Kidney (tissue), 14 donors: ENCODE data around the gene RHEB. TPM values are rescaled to one million over a fixed set of nuclear protein-coding genes. Genes with fewer than 3 reads are reported as not detected.

Experiments
- DNase-seq, 5 donors: peaks; one replicate each; pipeline ENCODE4 v3.0.0-alpha.2; 2013 to 2020
- FAIRE-seq: peaks from 2 replicates; lab custom pipeline; 2012; peaks lifted over from hg19 to GRCh38; lab: Jason Lieb, UNC
- H3K27ac ChIP-seq, 2 donors: one replicate each; pipeline ENCODE4 v1.7.0; 2013; ENCODE audit warnings: low read depth in 2 of 2, low read length in 2 of 2, inconsistent platforms in 1 of 2
- H3K27me3 ChIP-seq: one replicate; pipeline ENCODE4 v1.7.1; 2013; ENCODE audit warnings: low read length, inconsistent platforms; ENCODE audit not compliant: control insufficient read depth, insufficient read depth
- H3K36me3 ChIP-seq, 3 donors: one replicate each; pipeline versions ENCODE4 v1.7.0 to v1.7.1; 2013; ENCODE audit warnings: low read length in 3 of 3, control low read depth in 1 of 3, inconsistent platforms in 1 of 3; ENCODE audit not compliant: insufficient read depth in 3 of 3, control insufficient read depth in 2 of 3
- H3K4me1 ChIP-seq, 3 donors: one replicate each; pipeline versions ENCODE4 v1.7.0 to v1.7.1; 2013; ENCODE audit warnings: low read length in 3 of 3, inconsistent platforms in 1 of 3, low read depth in 1 of 3; ENCODE audit not compliant: control insufficient read depth in 2 of 3, insufficient read depth in 2 of 3
- H3K4me3 ChIP-seq, 3 donors: one replicate each; pipeline versions ENCODE4 v1.7.0 to v1.8.1; 2013; ENCODE audit warnings: low read length in 3 of 3, control low read depth in 1 of 3, inconsistent platforms in 1 of 3
- H3K9ac ChIP-seq, 3 donors: one replicate each; pipeline versions ENCODE4 v1.7.0 to v1.7.1; 2013; ENCODE audit warnings: low read length in 3 of 3, control low read depth in 1 of 3, inconsistent platforms in 1 of 3
- H3K9me3 ChIP-seq, 3 donors: one replicate each; pipeline versions ENCODE4 v1.7.0 to v1.7.1; 2013; ENCODE audit warnings: low read length in 3 of 3, control low read depth in 1 of 3, inconsistent platforms in 1 of 3; ENCODE audit not compliant: control insufficient read depth in 2 of 3, insufficient read depth in 1 of 3
- intact Hi-C: fragments of 100-400 bp; cut with DNase I; formaldehyde crosslinking; loops from one replicate; pipeline ENCODE4 v1.11.1; 2022
- polyA plus RNA-seq: library from polyadenylated mRNA; stranded (reverse); fragments of 350-450 nt; fragmentation: Illumina TruSeq; extraction: RNeasy Lipid Tissue Mini Kit (QIAGEN cat#74804); gene quantifications from one replicate; pipeline ENCODE4 v1.2.3, GENCODE V29; 2014; ENCODE audit warnings: low read depth, low replicate concordance; ENCODE audit not compliant: insufficient read depth
- total RNA-seq: library from RNA; stranded (reverse); fragmentation: NEBNext Ultra II Directional; extraction: Animal tissue kit (Norgen Biotek cat#: 25700); gene quantifications from one replicate; pipeline ENCODE4 v1.2.1, GENCODE V29; 2021
- TF ChIP-seq, protein P1 (sequence below): IDR thresholded peaks from 3 replicates; pipeline ENCODE4 v1.5.1; 2012; ENCODE audit warnings: mild to moderate bottlenecking, moderate library complexity, borderline replicate concordance; ENCODE audit not compliant: insufficient read depth; ENCODE audit errors: extremely low read depth
- donor health status: control.
- donor health status: control.
- donor health status: control.
- donor health status: control.
- donor health status: control.
- donor health status: DM: yes; HTN: yes; CAD: no.
- donor health status: Normal renal cell carcinoma (clear cell type).

Gene RHEB
- total and polyA plus RNA-seq, 2 donors from 2014 or later, result 92.7 to 123 TPM

DNA sequence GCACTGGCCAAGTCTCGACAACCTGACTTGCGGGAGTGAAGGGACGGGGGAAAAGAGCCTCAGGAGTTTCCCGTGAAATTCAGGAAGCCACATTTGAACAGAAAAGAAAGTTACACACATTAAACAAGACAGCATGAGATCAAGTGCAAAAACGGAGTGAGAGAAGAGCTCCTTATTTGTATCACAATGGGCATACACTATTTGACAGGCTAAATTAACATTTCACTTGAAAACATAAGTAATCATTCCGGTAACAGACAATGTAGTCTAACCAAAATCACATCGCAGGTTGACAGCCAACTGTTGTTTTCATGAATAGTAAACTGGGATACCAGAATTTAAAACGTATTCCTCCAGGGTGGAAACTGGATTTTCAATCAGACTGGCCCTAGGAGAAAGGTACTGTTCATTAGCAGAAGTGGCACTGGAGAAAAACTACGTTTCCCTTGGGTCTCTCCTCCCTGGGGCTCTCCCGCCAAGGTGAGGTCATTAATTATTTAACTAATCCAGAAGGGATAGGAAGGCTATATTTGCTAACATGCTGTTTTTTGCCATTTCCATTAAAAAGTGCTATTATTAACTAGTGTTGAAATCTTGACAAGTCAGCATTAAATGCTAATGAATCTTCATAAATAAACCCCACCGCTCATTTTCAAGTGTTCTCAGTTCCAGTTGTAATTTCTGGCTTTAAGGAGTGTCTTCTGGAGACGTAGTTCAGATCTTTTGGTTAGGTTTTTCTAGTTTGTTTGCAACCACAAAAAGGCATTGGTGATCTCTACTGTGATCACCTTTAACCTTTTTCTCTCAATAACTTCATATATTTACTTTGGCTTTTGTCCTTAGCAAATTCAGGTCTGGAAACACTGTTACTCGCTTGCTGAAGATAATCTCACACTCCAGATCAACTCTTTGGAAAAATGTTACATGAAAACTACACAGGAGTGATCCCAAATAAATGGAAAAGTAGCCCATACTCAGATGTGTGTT is 25.1 kb downstream of the RHEB start:
- intact Hi-C loops, result no loop called here
- Histone ChIP-seq H3K9ac (no peak overlapping the region), H3K9me3 (no peaks in the 10 kb centered on the region), H3K4me1 (peaks cover 0 to 7% (median 0%) of the 10 kb centered on the region in 3 donors), H3K36me3 (no peaks in the 10 kb centered on the region), H3K4me3 (no peak overlapping the region), H3K27ac (peak overlapping the region in 1 of 2 donors; percentile 28), H3K27me3 (no peaks in the 10 kb centered on the region)
- TF ChIP-seq, protein P1, sequence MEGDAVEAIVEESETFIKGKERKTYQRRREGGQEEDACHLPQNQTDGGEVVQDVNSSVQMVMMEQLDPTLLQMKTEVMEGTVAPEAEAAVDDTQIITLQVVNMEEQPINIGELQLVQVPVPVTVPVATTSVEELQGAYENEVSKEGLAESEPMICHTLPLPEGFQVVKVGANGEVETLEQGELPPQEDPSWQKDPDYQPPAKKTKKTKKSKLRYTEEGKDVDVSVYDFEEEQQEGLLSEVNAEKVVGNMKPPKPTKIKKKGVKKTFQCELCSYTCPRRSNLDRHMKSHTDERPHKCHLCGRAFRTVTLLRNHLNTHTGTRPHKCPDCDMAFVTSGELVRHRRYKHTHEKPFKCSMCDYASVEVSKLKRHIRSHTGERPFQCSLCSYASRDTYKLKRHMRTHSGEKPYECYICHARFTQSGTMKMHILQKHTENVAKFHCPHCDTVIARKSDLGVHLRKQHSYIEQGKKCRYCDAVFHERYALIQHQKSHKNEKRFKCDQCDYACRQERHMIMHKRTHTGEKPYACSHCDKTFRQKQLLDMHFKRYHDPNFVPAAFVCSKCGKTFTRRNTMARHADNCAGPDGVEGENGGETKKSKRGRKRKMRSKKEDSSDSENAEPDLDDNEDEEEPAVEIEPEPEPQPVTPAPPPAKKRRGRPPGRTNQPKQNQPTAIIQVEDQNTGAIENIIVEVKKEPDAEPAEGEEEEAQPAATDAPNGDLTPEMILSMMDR, result no peak
- FAIRE-seq (no peak), DNase-seq (no peak)

DNA sequence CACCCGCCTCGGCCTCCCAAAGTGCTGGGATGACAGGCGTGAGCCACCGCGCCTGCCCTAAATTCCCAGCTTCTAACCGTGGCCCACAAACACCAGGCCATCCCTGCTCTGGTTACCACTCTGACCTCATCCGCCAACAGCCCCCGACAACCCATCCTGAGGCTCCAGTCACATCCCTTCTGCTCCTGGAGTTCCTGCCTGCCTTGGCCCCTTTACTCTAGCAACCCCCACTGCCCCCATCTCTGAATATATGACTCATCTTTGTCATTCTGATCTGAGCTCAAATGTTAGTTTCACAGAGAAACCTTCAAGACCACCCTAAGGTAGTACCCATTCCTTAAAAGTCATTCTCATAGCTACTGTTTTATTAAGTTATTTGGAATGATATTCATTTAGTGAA is 26.6 kb downstream of the RHEB start:
- H3K9ac ChIP-seq, result no peak overlapping the region
- DNase-seq (no peak), FAIRE-seq (no peak)
- H3K27ac ChIP-seq, result no peak overlapping the region
- TF ChIP-seq, protein P1, result no peak
- no peak overlapping the region for H3K4me3 ChIP-seq
- no peaks in the 10 kb centered on the region for H3K27me3 ChIP-seq
- peaks cover 0 to 5% (median 0%) of the 10 kb centered on the region in 3 donors for H3K36me3 ChIP-seq
- intact Hi-C loops, result no loop called here
- H3K4me1 ChIP-seq, result peaks cover 0 to 2% (median 0%) of the 10 kb centered on the region in 3 donors
- no peaks in the 10 kb centered on the region for H3K9me3 ChIP-seq

DNA sequence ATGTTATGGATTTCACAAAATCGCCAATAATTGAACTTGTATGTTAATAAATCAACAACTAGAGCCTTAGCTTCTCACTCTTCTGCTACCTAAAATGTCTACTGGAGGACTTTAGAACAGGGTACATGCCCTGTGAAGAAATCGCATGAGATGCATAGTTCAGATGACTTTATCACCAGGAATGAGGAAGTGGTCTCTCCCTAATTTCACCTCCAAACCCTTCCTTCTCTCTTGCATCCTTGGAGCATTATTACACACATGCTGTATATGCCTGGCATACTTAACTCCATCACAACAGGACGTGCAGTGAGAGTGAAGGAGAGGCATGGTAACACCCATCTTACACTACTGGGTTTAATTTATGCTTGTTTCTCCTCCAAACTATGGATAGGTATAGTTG is 27.8 kb downstream of the RHEB start:
- DNase-seq (no peak), FAIRE-seq (no peak)
- intact Hi-C loops, result no loop called here
- Histone ChIP-seq H3K36me3 (peaks cover 0 to 10% (median 1%) of the 10 kb centered on the region in 3 donors), H3K27me3 (no peaks in the 10 kb centered on the region), H3K9ac (no peak overlapping the region), H3K9me3 (no peaks in the 10 kb centered on the region), H3K27ac (no peak overlapping the region), H3K4me3 (no peak overlapping the region), H3K4me1 (peaks cover 0 to 2% (median 0%) of the 10 kb centered on the region in 3 donors)
- TF ChIP-seq, protein P1, result no peak
